ENCODE measurements around the gene MAPK6. TPM values are rescaled to one million over a fixed set of nuclear protein-coding genes. Genes with fewer than 3 reads are reported as not detected.

Gene MAPK6
- total and polyA plus RNA-seq, 2 of the 4 experiments (the other 2 are of a cell fraction): 22.6 to 60.6 TPM

DNA sequence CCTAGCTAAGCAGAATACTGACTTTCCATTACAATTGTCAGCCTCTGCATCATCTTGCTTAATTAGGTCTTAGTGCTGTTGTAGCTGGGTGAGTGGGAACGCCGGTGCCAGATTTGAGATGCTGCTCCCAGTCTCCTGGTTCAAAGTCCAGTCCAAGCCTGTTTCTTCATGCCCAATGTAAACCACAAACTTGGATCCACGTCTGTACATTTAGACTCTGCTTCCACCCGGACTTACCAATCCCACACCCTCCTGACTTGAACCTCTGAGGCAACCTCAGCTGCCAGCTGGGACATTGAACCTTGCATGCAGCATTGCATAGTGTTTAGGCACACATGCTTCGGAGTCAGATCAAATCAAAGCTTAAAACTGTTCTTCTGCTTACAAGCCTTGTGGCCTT lies 50.5 kb downstream of the MAPK6 start:
- no peak overlapping the region for H3K4ac ChIP-seq (ENCODE audit: low read depth, low read length)
- 100% methylated on average over 1 of the region's 5 CpGs; no CpG with 5 or more reads in 1 of the 2 experiments for WGBS, 2 experiments (ENCODE audit: extremely low coverage in 2 of 2, insufficient read length in 1 of 2)
- H2AFZ ChIP-seq (replicated peaks; ENCODE audit: low read length, poor library complexity): no peak overlapping the region
- peaks cover 2% of the 10 kb centered on the region for H3K36me3 ChIP-seq (ENCODE audit: control insufficient read depth, insufficient read depth, low read length)
- H3K27me3 ChIP-seq (ENCODE audit: control insufficient read depth, insufficient read depth, low read length): no peaks in the 10 kb centered on the region
- H3K4me2 ChIP-seq (ENCODE audit: low read depth, low read length): no peak overlapping the region
- dilution Hi-C loops (cut with HindIII; ENCODE audit: low sequenced_read_pairs, unreplicated experiment) (no loop called here), intact Hi-C loops (cut with micrococcal nuclease) (no loop called here), in situ Hi-C loops (cut with MboI; ENCODE audit: low sequenced_read_pairs) (no loop called here)
- H2BK15ac ChIP-seq (ENCODE audit: low read depth, low read length): no peak overlapping the region
- H2AK9ac ChIP-seq (replicated peaks; ENCODE audit: low read depth, low read length, poor library complexity): no peak overlapping the region
- no peak overlapping the region for H3K56ac ChIP-seq (ENCODE audit: extremely low read depth, insufficient read depth, low read length)
- no TSS peak for BruUV-seq (replicated peaks)
- no peaks in the 10 kb centered on the region for H3K9me1 ChIP-seq (ENCODE audit: insufficient read depth, low read length)
- no peak for ATAC-seq (ENCODE audit: low read depth)
- H3K18ac ChIP-seq (ENCODE audit: low read depth, low read length): no peak overlapping the region
- no peak overlapping the region for H2AK5ac ChIP-seq (ENCODE audit: low read depth, low read length)
- no peak overlapping the region for H2BK20ac ChIP-seq (ENCODE audit: low read depth, low read length)
- H3K14ac ChIP-seq (replicated peaks; ENCODE audit: low read depth, low read length): no peak overlapping the region
- no peaks in the 10 kb centered on the region for H3K9me3 ChIP-seq (ENCODE audit: control insufficient read depth, insufficient read depth, low read length)
- H3K4me3 ChIP-seq (ENCODE audit: insufficient read depth, low read depth, low read length): no peak overlapping the region
- H3K79me1 ChIP-seq (ENCODE audit: low read depth in 1 of 2, low read length in 2 of 2): no peaks in the 10 kb centered on the region
- no peaks in the 10 kb centered on the region for H4K20me1 ChIP-seq (ENCODE audit: insufficient read depth, low read length)
- DNase-seq: no peak
- no peak overlapping the region for H4K91ac ChIP-seq (ENCODE audit: insufficient read depth, low read depth, low read length)
- H3K4me1 ChIP-seq (ENCODE audit: control insufficient read depth, insufficient read depth, low read length): no peaks in the 10 kb centered on the region
- no peak for TF ChIP-seq CEBPB (IDR thresholded peaks at IDR 0.05; ENCODE audit: low read depth, low read length)
- ChIA-PET CTCF (no interaction called here), POLR2A (ENCODE audit: unreplicated experiment) (interaction anchor here (0.6 kb wide), 2 partner anchors 21 to 101 kb away, joined by 6 to 10 read pairs; no protein-coding TSS in a partner anchor)
- H3K9ac ChIP-seq (ENCODE audit: low read depth, low read length): no peak overlapping the region
- no peak overlapping the region for H4K8ac ChIP-seq (ENCODE audit: low read depth in 2 of 2, low read length in 2 of 2)
- no peak overlapping the region for H2BK120ac ChIP-seq (ENCODE audit: low read depth, low read length)
- no peak overlapping the region for H2BK5ac ChIP-seq (ENCODE audit: low read depth, low read length, poor library complexity, severe bottlenecking)
- H3K27ac ChIP-seq (ENCODE audit: insufficient read depth, low read length): no peak overlapping the region
- no peak overlapping the region for H3K23ac ChIP-seq (ENCODE audit: low read depth, low read length)
- H4K5ac ChIP-seq (ENCODE audit: low read depth, low read length): no peak overlapping the region

Measured in IMR-90 (cell line).